Hepatocyte (in vitro differentiated cells): ENCODE measurements around the gene PICK1.

Experiments used
- EZH2 ChIP-seq: fragments of 200-600 bp; sonication (generic); IDR thresholded peaks from 2 replicates; pipeline ENCODE4 v1.6.1; 2016; ENCODE audit warnings: antibody characterized with exemption, mild to moderate bottlenecking, borderline replicate concordance
- EZH2phosphoT487 ChIP-seq: fragments of 200-600 bp; sonication (generic); IDR thresholded peaks from one replicate; pipeline ENCODE4 v1.6.1; 2018; ENCODE audit warnings: antibody characterized with exemption, mild to moderate bottlenecking, low read depth, moderate library complexity; ENCODE audit not compliant: unreplicated experiment, severe bottlenecking
- TF ChIP-seq, protein P1 (sequence below): fragments of 200-600 bp; sonication (generic); IDR thresholded peaks from 2 replicates; pipeline ENCODE4 v1.5.1; 2016; ENCODE audit warnings: antibody characterized with exemption, mild to moderate bottlenecking; ENCODE audit not compliant: poor library complexity

DNA sequence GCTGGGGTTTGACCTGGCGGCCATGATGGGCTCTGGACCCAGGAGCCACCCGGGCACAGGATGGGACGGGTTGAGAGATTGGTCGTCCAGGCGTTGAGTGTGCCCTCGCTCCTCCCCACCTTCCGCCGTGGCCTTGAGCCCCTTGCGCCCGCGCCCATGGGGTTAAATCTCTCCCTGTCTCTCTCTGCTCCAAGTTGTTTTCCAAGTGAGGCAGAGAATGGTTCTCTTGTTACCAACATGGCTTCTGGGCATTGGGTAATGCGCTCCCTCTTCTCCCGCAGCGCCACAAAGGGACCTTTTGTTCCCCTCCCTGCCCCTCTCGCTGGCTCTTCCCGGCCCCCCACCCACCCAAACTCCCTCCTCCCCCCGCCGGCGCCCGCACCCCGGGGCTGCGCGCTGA is 18.8 kb upstream of the PICK1 start:
- no peak for TF ChIP-seq EZH2phosphoT487
- TF ChIP-seq, protein P1, sequence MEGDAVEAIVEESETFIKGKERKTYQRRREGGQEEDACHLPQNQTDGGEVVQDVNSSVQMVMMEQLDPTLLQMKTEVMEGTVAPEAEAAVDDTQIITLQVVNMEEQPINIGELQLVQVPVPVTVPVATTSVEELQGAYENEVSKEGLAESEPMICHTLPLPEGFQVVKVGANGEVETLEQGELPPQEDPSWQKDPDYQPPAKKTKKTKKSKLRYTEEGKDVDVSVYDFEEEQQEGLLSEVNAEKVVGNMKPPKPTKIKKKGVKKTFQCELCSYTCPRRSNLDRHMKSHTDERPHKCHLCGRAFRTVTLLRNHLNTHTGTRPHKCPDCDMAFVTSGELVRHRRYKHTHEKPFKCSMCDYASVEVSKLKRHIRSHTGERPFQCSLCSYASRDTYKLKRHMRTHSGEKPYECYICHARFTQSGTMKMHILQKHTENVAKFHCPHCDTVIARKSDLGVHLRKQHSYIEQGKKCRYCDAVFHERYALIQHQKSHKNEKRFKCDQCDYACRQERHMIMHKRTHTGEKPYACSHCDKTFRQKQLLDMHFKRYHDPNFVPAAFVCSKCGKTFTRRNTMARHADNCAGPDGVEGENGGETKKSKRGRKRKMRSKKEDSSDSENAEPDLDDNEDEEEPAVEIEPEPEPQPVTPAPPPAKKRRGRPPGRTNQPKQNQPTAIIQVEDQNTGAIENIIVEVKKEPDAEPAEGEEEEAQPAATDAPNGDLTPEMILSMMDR: no peak
- no peak for TF ChIP-seq EZH2
